Body of pancreas (tissue), 4 donors: ENCODE measurements around the gene PRKG1.

Experiments used
- CTCF ChIP-seq, 7 experiments: fragments of 450-650 bp in 4 of 7; fragments of 200-600 bp in 3 of 7; sonication (generic) in 3 of 7; IDR thresholded peaks; one replicate each; pipeline ENCODE4 v1.5.1; 2016 to 2019; ENCODE audit warnings: antibody characterized with exemption in 7 of 7
- POLR2A ChIP-seq, 3 donors: fragments of 450-650 bp; IDR thresholded peaks; one replicate each; pipeline ENCODE4 v1.6.1; 2016; ENCODE audit warnings: antibody characterized with exemption in 3 of 3, mild to moderate bottlenecking in 2 of 3

DNA sequence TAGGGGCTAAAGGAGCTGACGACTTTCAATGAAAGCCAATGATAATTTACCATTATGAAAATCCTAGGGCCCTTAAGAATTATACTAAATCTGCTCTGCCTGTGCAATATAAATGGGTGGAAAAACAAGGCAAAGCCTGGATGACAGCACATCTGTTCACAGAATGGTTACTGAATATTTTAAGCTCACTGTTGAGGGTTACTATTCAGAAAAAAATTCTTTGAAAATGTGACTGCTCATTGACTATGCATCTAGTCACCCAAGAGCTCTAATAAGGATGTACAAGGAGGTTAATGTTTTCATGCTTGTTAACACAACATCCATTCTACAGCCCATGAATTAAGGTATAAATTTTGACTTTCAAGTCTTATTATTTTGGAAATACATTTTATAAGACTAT, 1248.6 kb downstream of the PRKG1 start:
- no peak for TF ChIP-seq CTCF (IDR thresholded peaks at IDR 0.05)
- TF ChIP-seq POLR2A (IDR thresholded peaks at IDR 0.05): no peak
